ENCODE measurements around the gene ZNF18. TPM values are rescaled to one million over a fixed set of nuclear protein-coding genes. Genes with fewer than 3 reads are reported as not detected.

The ZNF18 gene
- 10 to 100 TPM in 2 of 5 donors, 1 to 10 TPM in 3; 7.4 to 10.5 (median 8.8) TPM for polyA plus RNA-seq (ENCODE audit: insufficient read depth in 1 of 5, insufficient read length in 5 of 5, low replicate concordance in 1 of 5)
- long read RNA-seq, donor 1, partial matches to known transcripts = 0 of 2 reads
- long read RNA-seq, donor 1, other reads (novel, unspliced or antisense) = 0 of 2 reads
- long read RNA-seq, donor 2 = 0 reads
- long read RNA-seq, donor 3, partial matches to known transcripts = 0 of 3 reads
- long read RNA-seq, donor 3, other reads (novel, unspliced or antisense) = 0 of 3 reads
- long read RNA-seq, donor 4, partial matches to known transcripts = 0 of 1 reads
- long read RNA-seq, donor 4, other reads (novel, unspliced or antisense) = 0 of 1 reads
- long read RNA-seq, donor 5, partial matches to known transcripts = 0 of 1 reads
- long read RNA-seq, donor 5, other reads (novel, unspliced or antisense) = 0 of 1 reads
- long read RNA-seq, donor 6, partial matches to known transcripts = 0 of 2 reads
- long read RNA-seq, donor 6, other reads (novel, unspliced or antisense) = 0 of 2 reads
- long read RNA-seq, donor 7, partial matches to known transcripts = 0 of 1 reads
- long read RNA-seq, donor 7, other reads (novel, unspliced or antisense) = 0 of 1 reads
- long read RNA-seq, donor 8 = 0 reads

- DNase-seq = peak; percentile 93 to 94
These were observed at the start of gene ZNF18 for GRCh38 chr17:11997147-11997971. Gene ZNF18, minus strand, starts transcription at chr17:11997475. Its CDS starts 4,646 bp downstream, at chr17:11992829.

- no peak for DNase-seq
These were observed 49.5 kb upstream of the ZNF18 start for GRCh38 chr17:12046786-12047185.

- DNase-seq = no peak
These were observed 46.4 kb upstream of the ZNF18 start for GRCh38 chr17:12043702-12044101.

- no peak for DNase-seq
These were observed 44.0 kb upstream of the ZNF18 start for GRCh38 chr17:12041312-12041711.

- no peak for DNase-seq
These were observed 43.2 kb upstream of the ZNF18 start for GRCh38 chr17:12040478-12040877.

- DNase-seq = no peak
These were observed 40.7 kb upstream of the ZNF18 start for GRCh38 chr17:12037970-12038369.

- no peak for DNase-seq
These were observed 38.4 kb upstream of the ZNF18 start for GRCh38 chr17:12035673-12036072.

GRCh38 chr17:12034538-12034937 is 37.3 kb upstream of the ZNF18 start:
- DNase-seq = no peak

GRCh38 chr17:12028611-12029010 is 31.3 kb upstream of the ZNF18 start:
- DNase-seq = no peak

- no peak for DNase-seq
These were observed 30.4 kb upstream of the ZNF18 start for GRCh38 chr17:12027658-12028057.

- DNase-seq = no peak
These were observed 27.1 kb upstream of the ZNF18 start for GRCh38 chr17:12024327-12024726.

- DNase-seq = no peak
These were observed 25.0 kb upstream of the ZNF18 start for GRCh38 chr17:12022310-12022709.

- peak in 1 of 2 donors; percentile 7 for DNase-seq
These were observed 24.4 kb upstream of the ZNF18 start for GRCh38 chr17:12021623-12022140.

GRCh38 chr17:12020642-12021622 is 23.7 kb upstream of the ZNF18 start, which contains the start of gene MAP2K4:
Gene MAP2K4, plus strand, starts transcription at chr17:12020877. Its CDS starts 10 bp downstream, at chr17:12020887.
- peak; percentile 90 to 91 for DNase-seq

GRCh38 chr17:12007466-12007865 is 10.2 kb upstream of the ZNF18 start:
- no peak for DNase-seq

GRCh38 chr17:11999696-12000095 is 2.4 kb upstream of the ZNF18 start:
- DNase-seq = no peak

- DNase-seq = no peak
These were observed 628 bp upstream of the ZNF18 start for GRCh38 chr17:11997972-11998233.

GRCh38 chr17:11996722-11997146 is 541 bp downstream of the ZNF18 start:
- peak in 1 of 2 donors; percentile 12 for DNase-seq

GRCh38 chr17:11991461-11991860 is 5.8 kb downstream of the ZNF18 start:
- DNase-seq = no peak

GRCh38 chr17:11990363-11990983 is 6.8 kb downstream of the ZNF18 start:
- DNase-seq = no peak
